Lower leg skin (tissue), 3 donors: ENCODE results near the gene TYW1B.
"Not testable (repeated sequence)": the region's sequence is repeated elsewhere in the genome, so short reads cannot be mapped to it uniquely, and the experiment has no call there.

ENCODE experiments used
- POLR2A ChIP-seq, 2 donors: fragments of 450-650 bp; IDR thresholded peaks; one replicate each; pipeline ENCODE4 v1.6.1; 2016 to 2017; ENCODE audit warnings: antibody characterized with exemption in 2 of 2, mild to moderate bottlenecking in 1 of 2, moderate library complexity in 1 of 2
- TF ChIP-seq, protein P1 (sequence below), 3 donors: fragments of 450-650 bp; IDR thresholded peaks; one replicate each; pipeline ENCODE4 v1.5.1; 2016; ENCODE audit warnings: antibody characterized with exemption in 3 of 3, mild to moderate bottlenecking in 3 of 3, moderate library complexity in 2 of 3

- TF ChIP-seq, protein P1, sequence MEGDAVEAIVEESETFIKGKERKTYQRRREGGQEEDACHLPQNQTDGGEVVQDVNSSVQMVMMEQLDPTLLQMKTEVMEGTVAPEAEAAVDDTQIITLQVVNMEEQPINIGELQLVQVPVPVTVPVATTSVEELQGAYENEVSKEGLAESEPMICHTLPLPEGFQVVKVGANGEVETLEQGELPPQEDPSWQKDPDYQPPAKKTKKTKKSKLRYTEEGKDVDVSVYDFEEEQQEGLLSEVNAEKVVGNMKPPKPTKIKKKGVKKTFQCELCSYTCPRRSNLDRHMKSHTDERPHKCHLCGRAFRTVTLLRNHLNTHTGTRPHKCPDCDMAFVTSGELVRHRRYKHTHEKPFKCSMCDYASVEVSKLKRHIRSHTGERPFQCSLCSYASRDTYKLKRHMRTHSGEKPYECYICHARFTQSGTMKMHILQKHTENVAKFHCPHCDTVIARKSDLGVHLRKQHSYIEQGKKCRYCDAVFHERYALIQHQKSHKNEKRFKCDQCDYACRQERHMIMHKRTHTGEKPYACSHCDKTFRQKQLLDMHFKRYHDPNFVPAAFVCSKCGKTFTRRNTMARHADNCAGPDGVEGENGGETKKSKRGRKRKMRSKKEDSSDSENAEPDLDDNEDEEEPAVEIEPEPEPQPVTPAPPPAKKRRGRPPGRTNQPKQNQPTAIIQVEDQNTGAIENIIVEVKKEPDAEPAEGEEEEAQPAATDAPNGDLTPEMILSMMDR (IDR thresholded peaks at IDR 0.05), result not testable (repeated sequence)
- not testable (repeated sequence) for TF ChIP-seq POLR2A (IDR thresholded peaks at IDR 0.05)
Observed at GRCh38 chr7:72822497-72822896, 5.5 kb downstream of the TYW1B start.
